Left ventricle myocardium inferior (tissue), 1 donor: ENCODE data around the gene ENTPD5. TPM values are rescaled to one million over a fixed set of nuclear protein-coding genes. Genes with fewer than 3 reads are reported as not detected.
"Not testable (repeated sequence)": the region's sequence is repeated elsewhere in the genome, so short reads cannot be mapped to it uniquely, and the experiment has no call there.

Source experiments
- DNase-seq: peaks from one replicate; pipeline ENCODE4 v3.0.0-alpha.2; 2020
- H3K27ac ChIP-seq: fragments of 200-600 bp; replicated peaks from 2 replicates; pipeline ENCODE4 v1.8.0; 2021
- H3K27me3 ChIP-seq: fragments of 200-600 bp; 2 replicates; pipeline ENCODE4 v1.8.0; 2021; ENCODE audit warnings: low read depth
- H3K36me3 ChIP-seq: fragments of 200-600 bp; 2 replicates; pipeline ENCODE4 v1.8.0; 2021
- H3K4me1 ChIP-seq: fragments of 200-600 bp; 2 replicates; pipeline ENCODE4 v1.8.0; 2021
- H3K4me3 ChIP-seq: fragments of 200-600 bp; 2 replicates; pipeline ENCODE4 v1.8.0; 2021; ENCODE audit warnings: mild to moderate bottlenecking, moderate library complexity
- H3K9me3 ChIP-seq: fragments of 200-600 bp; replicated peaks from 2 replicates; pipeline ENCODE4 v1.8.0; 2021
- intact Hi-C: fragments of 100-400 bp; cut with micrococcal nuclease; formaldehyde crosslinking; loops from one replicate; pipeline ENCODE4 v1.11.0; 2022
- total RNA-seq: library from RNA; stranded (reverse); fragmentation: NEBNext Ultra II Directional; extraction: Animal tissue kit (Norgen Biotek cat#: 25700); gene quantifications from one replicate; pipeline ENCODE4 v1.2.1, GENCODE V29; 2021
- TF ChIP-seq, protein P1 (sequence below): fragments of 200-600 bp; IDR thresholded peaks from 2 replicates; pipeline ENCODE4 v1.8.0; 2021; ENCODE audit warnings: antibody characterized with exemption, mild to moderate bottlenecking, borderline replicate concordance
- donor health status: DM: no; HTN: yes; CAD: no; lungs with severe emphysema.

ENTPD5 gene
- total RNA-seq, 1 donor from 2014 or later = 6.3 TPM

DNA sequence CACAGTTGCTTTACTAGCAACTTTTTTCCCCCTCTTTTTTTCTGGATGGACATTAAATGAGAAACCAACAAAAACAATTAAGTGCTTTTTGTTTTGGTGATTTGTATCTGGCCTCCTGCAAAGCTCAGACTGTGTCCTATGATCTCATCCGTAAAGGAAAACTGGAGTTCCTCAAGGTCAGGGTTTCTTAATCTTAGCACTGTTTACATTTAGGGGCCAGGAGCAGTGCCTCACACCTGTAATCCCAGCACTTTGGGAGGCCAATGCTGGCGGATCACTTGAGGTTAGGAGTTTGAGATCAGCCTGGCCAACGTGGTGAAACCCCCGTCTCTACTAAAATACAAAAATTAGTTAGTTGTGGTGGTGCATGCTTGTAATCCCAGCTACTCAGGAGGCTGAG, 28.0 kb downstream of the ENTPD5 start:
- no peak overlapping the region for H3K27ac ChIP-seq

DNA sequence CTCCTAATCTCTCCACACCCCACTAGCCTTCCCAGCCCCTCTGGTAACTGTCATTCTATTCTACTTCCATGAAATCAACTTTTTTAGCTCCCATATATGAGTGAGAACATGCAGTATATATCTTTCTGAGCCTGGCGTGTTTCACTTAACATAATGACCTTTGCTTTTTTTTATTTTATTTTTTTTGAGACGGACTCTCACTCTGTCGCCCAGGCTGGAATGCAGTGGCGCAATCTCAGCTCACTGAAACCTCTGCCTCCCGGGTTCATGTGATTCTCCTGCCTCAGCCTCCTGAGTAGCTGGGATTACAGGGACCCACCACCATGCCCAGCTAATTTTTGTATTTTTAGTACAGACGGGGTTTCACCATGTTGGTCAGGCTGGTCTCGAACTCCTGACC, 30.4 kb downstream of the ENTPD5 start:
- H3K36me3 ChIP-seq = peaks cover 36% of the 10 kb centered on the region
- H3K27me3 ChIP-seq, DNase-seq, intact Hi-C loops, H3K4me1 ChIP-seq, H3K27ac ChIP-seq, H3K9me3 ChIP-seq, H3K4me3 ChIP-seq: not testable (repeated sequence)

More for the DNA sequence above, 28.0 kb downstream of the ENTPD5 start:
- no peaks in the 10 kb centered on the region for H3K9me3 ChIP-seq
- intact Hi-C loops = no loop called here
- H3K27me3 ChIP-seq = no peaks in the 10 kb centered on the region
- peaks cover 21% of the 10 kb centered on the region for H3K36me3 ChIP-seq
- TF ChIP-seq, protein P1, sequence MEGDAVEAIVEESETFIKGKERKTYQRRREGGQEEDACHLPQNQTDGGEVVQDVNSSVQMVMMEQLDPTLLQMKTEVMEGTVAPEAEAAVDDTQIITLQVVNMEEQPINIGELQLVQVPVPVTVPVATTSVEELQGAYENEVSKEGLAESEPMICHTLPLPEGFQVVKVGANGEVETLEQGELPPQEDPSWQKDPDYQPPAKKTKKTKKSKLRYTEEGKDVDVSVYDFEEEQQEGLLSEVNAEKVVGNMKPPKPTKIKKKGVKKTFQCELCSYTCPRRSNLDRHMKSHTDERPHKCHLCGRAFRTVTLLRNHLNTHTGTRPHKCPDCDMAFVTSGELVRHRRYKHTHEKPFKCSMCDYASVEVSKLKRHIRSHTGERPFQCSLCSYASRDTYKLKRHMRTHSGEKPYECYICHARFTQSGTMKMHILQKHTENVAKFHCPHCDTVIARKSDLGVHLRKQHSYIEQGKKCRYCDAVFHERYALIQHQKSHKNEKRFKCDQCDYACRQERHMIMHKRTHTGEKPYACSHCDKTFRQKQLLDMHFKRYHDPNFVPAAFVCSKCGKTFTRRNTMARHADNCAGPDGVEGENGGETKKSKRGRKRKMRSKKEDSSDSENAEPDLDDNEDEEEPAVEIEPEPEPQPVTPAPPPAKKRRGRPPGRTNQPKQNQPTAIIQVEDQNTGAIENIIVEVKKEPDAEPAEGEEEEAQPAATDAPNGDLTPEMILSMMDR = no peak
- no peaks in the 10 kb centered on the region for H3K4me1 ChIP-seq
- no peak for DNase-seq
- no peak overlapping the region for H3K4me3 ChIP-seq

DNA sequence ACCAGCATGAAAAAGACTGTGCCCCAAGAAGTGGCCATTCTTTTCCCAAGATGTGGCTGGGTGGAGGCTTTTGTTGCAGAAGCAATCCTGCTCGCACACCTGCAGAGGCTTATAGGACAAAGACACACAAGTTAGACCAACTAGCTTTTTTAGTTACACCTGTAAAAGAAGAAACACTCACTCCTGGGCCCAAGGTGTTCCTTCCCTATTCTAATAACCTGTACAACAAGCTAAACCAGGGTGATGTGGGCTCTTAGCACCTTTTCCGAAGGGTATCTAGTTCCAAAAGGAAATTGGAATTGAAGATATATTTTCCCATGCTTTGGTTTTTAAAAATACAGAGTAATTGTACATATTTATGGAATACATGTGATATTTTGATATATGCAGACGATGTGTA, 31.0 kb downstream of the ENTPD5 start:
- no peaks in the 10 kb centered on the region for H3K4me1 ChIP-seq
- no peaks in the 10 kb centered on the region for H3K27me3 ChIP-seq
- no peak overlapping the region for H3K4me3 ChIP-seq
- H3K9me3 ChIP-seq = no peaks in the 10 kb centered on the region
- intact Hi-C loops = no loop called here
- no peak overlapping the region for H3K27ac ChIP-seq
- no peak for DNase-seq
- H3K36me3 ChIP-seq = peaks cover 38% of the 10 kb centered on the region
- TF ChIP-seq, protein P1 = no peak

DNA sequence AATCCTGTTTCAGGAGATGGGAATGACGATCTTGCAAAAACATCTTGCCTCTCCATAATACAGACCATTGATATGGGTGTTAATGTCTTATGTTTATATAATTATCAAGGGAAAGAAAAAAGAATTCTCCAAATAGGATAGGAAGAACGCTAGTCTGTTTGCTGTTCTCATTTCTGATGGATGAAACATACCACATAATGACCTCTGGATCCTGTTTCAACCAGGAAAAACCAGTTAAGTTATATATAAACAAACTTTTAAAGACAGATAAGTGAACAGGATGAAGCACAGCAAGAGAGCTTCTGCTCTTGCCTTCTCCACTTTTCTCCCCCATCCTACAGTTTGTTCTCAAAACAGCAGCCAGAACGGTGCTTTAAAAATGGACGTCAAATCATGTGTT, 41.2 kb downstream of the ENTPD5 start:
- peaks cover 37% of the 10 kb centered on the region for H3K36me3 ChIP-seq
- no peak overlapping the region for H3K4me3 ChIP-seq
- H3K4me1 ChIP-seq = peaks cover 7% of the 10 kb centered on the region
- DNase-seq = no peak
- no peak overlapping the region for H3K27ac ChIP-seq
- no peaks in the 10 kb centered on the region for H3K9me3 ChIP-seq
- intact Hi-C loops = no loop called here
- TF ChIP-seq, protein P1 = no peak
- H3K27me3 ChIP-seq = no peaks in the 10 kb centered on the region

DNA sequence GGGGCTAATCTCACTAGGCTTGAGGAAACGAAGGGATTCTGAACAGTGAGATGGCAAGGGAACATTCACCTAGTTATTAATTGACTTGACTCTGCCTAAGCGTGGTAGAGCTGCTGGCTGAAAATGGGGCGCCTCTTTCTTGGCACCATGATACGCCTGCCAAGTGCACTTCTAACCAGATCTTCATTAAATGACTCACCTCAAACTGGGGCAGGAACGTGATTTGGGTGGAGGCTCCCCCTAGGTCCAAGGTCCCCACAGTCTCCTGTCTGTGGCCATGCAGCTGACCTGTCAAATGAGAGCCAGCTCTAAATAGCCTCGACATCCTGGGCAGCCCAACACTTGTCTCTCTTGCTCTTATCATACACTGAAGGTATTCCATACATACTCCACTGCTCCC, 43.0 kb downstream of the ENTPD5 start:
- Histone ChIP-seq H3K27ac (no peak overlapping the region), H3K4me1 (peaks cover 7% of the 10 kb centered on the region), H3K36me3 (peaks cover 30% of the 10 kb centered on the region), H3K4me3 (no peak overlapping the region), H3K27me3 (no peaks in the 10 kb centered on the region), H3K9me3 (no peaks in the 10 kb centered on the region)
- DNase-seq = no peak
- TF ChIP-seq, protein P1 = no peak
- intact Hi-C loops = no loop called here

DNA sequence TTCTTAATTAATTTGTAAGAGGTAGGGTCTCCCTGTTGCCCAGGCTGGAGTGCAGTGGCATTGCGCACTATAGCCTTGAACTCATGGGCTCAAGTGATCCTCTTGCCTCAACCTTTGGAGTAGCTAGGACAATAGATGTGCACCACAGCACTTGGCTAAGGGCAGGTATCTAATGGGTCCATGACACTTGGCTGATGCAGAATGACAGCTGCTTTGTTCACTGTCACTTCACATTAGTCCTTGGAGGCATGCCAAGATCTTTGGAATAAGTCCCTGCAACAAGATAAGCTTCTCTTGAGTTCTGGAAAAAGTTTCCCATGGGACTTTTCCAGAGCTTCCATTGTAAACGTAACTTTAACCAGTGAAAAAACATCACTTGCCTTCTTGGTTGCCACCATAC, 45.6 kb downstream of the ENTPD5 start:
- no peak for DNase-seq
- TF ChIP-seq, protein P1 = no peak
- H3K9me3 ChIP-seq = no peaks in the 10 kb centered on the region
- intact Hi-C loops = no loop called here
- no peaks in the 10 kb centered on the region for H3K27me3 ChIP-seq
- H3K4me1 ChIP-seq = peaks cover 7% of the 10 kb centered on the region
- H3K27ac ChIP-seq = no peak overlapping the region
- H3K36me3 ChIP-seq = peaks cover 55% of the 10 kb centered on the region
- no peak overlapping the region for H3K4me3 ChIP-seq
